WTC11 (cell line): Measurements from ENCODE around the gene KDSR. TPM values are rescaled to one million over a fixed set of nuclear protein-coding genes. Genes with fewer than 3 reads are reported as not detected.
A peak's percentile ranks its signal among the peaks of the same experiment; 100 is the strongest.

ENCODE experiments used
- ATAC-seq: fragments of 200-7000 bp; cut with Tn5 transposase; 2 replicates; pipeline ENCODE4 v1.10.0; 2021; ENCODE audit warnings: mild to moderate bottlenecking, moderate library complexity
- CTCF ChIA-PET: fragments of 300-600 bp; sonication (Branson Sonifier 250); formaldehyde crosslinking; loops from one replicate; lab custom pipeline; 2021; ENCODE audit warnings: antibody characterized with exemption; lab: Charles Lee
- POLR2A ChIA-PET: fragments of 350-600 bp; sonication (Branson Sonifier 250); formaldehyde crosslinking; loops from one replicate; lab custom pipeline; 2021; ENCODE audit warnings: antibody characterized with exemption; lab: Charles Lee
- DNase-seq: peaks from one replicate; pipeline ENCODE4 v3.0.0; 2021; ENCODE audit warnings: low spot score
- H3K27ac Mint-ChIP-seq: 2 replicates; pipeline ENCODE4 v1.8.0; 2021; ENCODE audit warnings: mixed read lengths
- H3K27me3 Mint-ChIP-seq: 2 replicates; pipeline ENCODE4 v1.8.0; 2021; ENCODE audit warnings: low read depth, mild to moderate bottlenecking, moderate library complexity, mixed read lengths
- H3K36me3 Mint-ChIP-seq: 2 replicates; pipeline ENCODE4 v1.8.0; 2021; ENCODE audit warnings: mixed read lengths
- H3K4me1 Mint-ChIP-seq: 2 replicates; pipeline ENCODE4 v1.8.0; 2022; ENCODE audit warnings: mixed read lengths
- H3K4me3 Mint-ChIP-seq: 2 replicates; pipeline ENCODE4 v1.8.0; 2021; ENCODE audit warnings: mild to moderate bottlenecking, moderate library complexity, mixed read lengths
- H3K9me3 Mint-ChIP-seq: 2 replicates; pipeline ENCODE4 v1.8.0; 2021; ENCODE audit warnings: mixed read lengths
- AFF4 ChIP-seq: sonication (generic); formaldehyde crosslinking; IDR thresholded peaks from 2 replicates; pipeline ENCODE4 v1.8.1; 2023; ENCODE audit warnings: mild to moderate bottlenecking, missing genetic modification reagents, borderline replicate concordance
- ATF1 ChIP-seq: sonication (generic); formaldehyde crosslinking; IDR thresholded peaks from 2 replicates; pipeline ENCODE4 v1.8.1; 2023; ENCODE audit warnings: mild to moderate bottlenecking, moderate library complexity, missing genetic modification reagents
- ATF6 ChIP-seq: sonication (generic); formaldehyde crosslinking; IDR thresholded peaks from 2 replicates; pipeline ENCODE4 v1.8.1; 2023; ENCODE audit warnings: mild to moderate bottlenecking, missing genetic modification reagents
- CDX4 ChIP-seq: fragments of 250-450 bp; sonication (Bioruptor Pico); IDR thresholded peaks from 2 replicates; pipeline ENCODE4 v1.9.0; 2021; ENCODE audit warnings: moderate library complexity, mild to moderate bottlenecking, inconsistent platforms, borderline replicate concordance
- E2F1 ChIP-seq: sonication (generic); formaldehyde crosslinking; IDR thresholded peaks from 2 replicates; pipeline ENCODE4 v1.8.0; 2022; ENCODE audit warnings: mild to moderate bottlenecking, missing genetic modification reagents
- ETV6 ChIP-seq: sonication (generic); formaldehyde crosslinking; IDR thresholded peaks from 2 replicates; pipeline ENCODE4 v1.8.1; 2022; ENCODE audit warnings: mild to moderate bottlenecking, missing genetic modification reagents
- FOXK1 ChIP-seq: sonication (generic); formaldehyde crosslinking; IDR thresholded peaks from 2 replicates; pipeline ENCODE4 v1.8.0; 2022; ENCODE audit warnings: mild to moderate bottlenecking, moderate library complexity, missing genetic modification reagents
- JAZF1 ChIP-seq: fragments of 250-450 bp; sonication (Bioruptor Pico); IDR thresholded peaks from 2 replicates; pipeline ENCODE4 v1.9.0; 2021; ENCODE audit warnings: moderate library complexity, mild to moderate bottlenecking, inconsistent platforms
- KAT7 ChIP-seq: sonication (generic); formaldehyde crosslinking; IDR thresholded peaks from 2 replicates; pipeline ENCODE4 v1.8.1; 2023; ENCODE audit warnings: missing genetic modification reagents, mild to moderate bottlenecking, borderline replicate concordance
- NFE2L1 ChIP-seq: sonication (generic); formaldehyde crosslinking; IDR thresholded peaks from 2 replicates; pipeline ENCODE4 v1.8.1; 2023; ENCODE audit warnings: missing genetic modification reagents
- OVOL2 ChIP-seq: fragments of 250-450 bp; sonication (Bioruptor Pico); IDR thresholded peaks from 2 replicates; pipeline ENCODE4 v1.9.0; 2021; ENCODE audit warnings: mild to moderate bottlenecking, borderline replicate concordance
- TCF7 ChIP-seq: sonication (generic); formaldehyde crosslinking; IDR thresholded peaks from 2 replicates; pipeline ENCODE4 v1.8.0; 2022; ENCODE audit warnings: mild to moderate bottlenecking, low read depth, missing genetic modification reagents, moderate library complexity
- TP53 ChIP-seq: sonication (generic); formaldehyde crosslinking; IDR thresholded peaks from 2 replicates; pipeline ENCODE4 v1.8.1; 2023; ENCODE audit warnings: mild to moderate bottlenecking, missing genetic modification reagents
- ZMAT4 ChIP-seq: fragments of 250-450 bp; sonication (Bioruptor Pico); IDR thresholded peaks from 2 replicates; pipeline ENCODE4 v1.9.0; 2021; ENCODE audit warnings: mild to moderate bottlenecking
- ZNF281 ChIP-seq: sonication (generic); formaldehyde crosslinking; IDR thresholded peaks from 2 replicates; pipeline ENCODE4 v1.8.0; 2023; ENCODE audit warnings: mild to moderate bottlenecking, missing genetic modification reagents
- total RNA-seq: library from RNA; stranded (reverse); gene quantifications from 3 replicates; pipeline ENCODE4 v1.2.3, GENCODE V29; 2021
- TF ChIP-seq, protein P1 (sequence below): sonication (generic); formaldehyde crosslinking; conservative IDR thresholded peaks from 2 replicates; pipeline ENCODE4 v1.8.1; 2022; ENCODE audit warnings: mild to moderate bottlenecking, missing genetic modification reagents
- TF ChIP-seq, protein P2 (sequence below): fragments of 250-450 bp; sonication (Bioruptor Pico); IDR thresholded peaks from 2 replicates; pipeline ENCODE4 v2.1.2; 2022; ENCODE audit warnings: mild to moderate bottlenecking, moderate library complexity

The KDSR gene
- total RNA-seq, 1 experiment from 2014 or later: 51.8 TPM

DNA sequence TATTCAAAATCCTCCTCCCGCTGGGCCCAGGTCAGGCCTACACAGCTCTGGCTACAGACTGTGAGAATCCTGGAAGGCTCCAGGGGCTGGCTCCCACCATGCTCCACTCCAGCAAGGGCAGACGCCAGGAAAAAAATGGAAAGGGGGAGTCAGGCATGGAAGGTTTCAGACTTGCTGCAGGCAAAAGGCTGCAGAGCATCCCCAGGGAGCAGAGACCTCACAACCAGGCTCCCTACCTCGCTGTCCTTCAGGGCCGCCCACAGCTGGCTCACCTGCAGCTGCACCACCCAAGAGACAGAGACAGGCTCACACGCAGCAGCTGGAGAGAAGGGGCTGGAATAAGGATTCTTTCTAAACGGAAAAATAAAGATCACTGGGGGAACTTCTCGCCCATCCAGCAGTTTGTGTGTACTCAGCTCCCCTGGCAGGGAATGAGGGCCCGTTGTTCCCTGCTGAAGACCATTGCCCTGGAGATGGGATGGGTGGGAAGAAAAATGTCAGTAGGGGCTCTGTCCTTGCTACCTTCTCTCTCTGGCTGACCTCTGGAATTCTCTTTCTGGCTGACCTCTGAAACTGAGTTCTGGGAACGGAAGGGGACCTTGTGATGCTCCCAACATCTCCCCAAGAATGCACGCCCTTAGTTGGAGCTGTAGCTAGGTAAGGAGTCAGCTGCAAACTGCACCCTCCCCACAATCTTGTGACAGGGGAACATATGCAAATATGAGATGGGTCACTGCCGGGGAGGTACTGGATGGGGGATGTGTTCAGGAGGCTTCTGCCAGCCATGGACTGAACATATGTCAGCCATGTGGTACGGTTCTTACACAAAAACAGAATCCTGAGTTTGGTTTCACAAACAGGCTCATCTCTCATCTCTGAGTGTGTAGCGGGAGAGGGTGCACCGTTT, 81.9 kb downstream of the KDSR start:
- Mint-ChIP-seq H3K4me1 (peaks cover 3% of the 10 kb centered on the region), H3K27ac (no peak overlapping the region), H3K36me3 (no peaks in the 10 kb centered on the region), H3K9me3 (no peaks in the 10 kb centered on the region), H3K4me3 (no peak overlapping the region), H3K27me3 (no peaks in the 10 kb centered on the region)
- TF ChIP-seq, protein P1, sequence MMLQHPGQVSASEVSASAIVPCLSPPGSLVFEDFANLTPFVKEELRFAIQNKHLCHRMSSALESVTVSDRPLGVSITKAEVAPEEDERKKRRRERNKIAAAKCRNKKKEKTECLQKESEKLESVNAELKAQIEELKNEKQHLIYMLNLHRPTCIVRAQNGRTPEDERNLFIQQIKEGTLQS (CRISPR knock-in tag): no peak
- TF ChIP-seq TCF7 (CRISPR knock-in tag) (no peak), TP53 (CRISPR knock-in tag) (no peak), CDX4 (CRISPR knock-in tag) (no peak), AFF4 (CRISPR knock-in tag) (no peak), ATF6 (no peak), E2F1 (CRISPR knock-in tag) (no peak), ATF1 (CRISPR knock-in tag) (no peak), ZMAT4 (CRISPR knock-in tag) (no peak)
- TF ChIP-seq, protein P2, sequence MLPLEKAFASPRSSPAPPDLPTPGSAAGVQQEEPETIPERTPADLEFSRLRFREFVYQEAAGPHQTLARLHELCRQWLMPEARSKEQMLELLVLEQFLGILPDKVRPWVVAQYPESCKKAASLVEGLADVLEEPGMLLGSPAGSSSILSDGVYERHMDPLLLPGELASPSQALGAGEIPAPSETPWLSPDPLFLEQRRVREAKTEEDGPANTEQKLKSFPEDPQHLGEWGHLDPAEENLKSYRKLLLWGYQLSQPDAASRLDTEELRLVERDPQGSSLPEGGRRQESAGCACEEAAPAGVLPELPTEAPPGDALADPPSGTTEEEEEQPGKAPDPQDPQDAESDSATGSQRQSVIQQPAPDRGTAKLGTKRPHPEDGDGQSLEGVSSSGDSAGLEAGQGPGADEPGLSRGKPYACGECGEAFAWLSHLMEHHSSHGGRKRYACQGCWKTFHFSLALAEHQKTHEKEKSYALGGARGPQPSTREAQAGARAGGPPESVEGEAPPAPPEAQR: no peak
- ATAC-seq: peak; percentile 48
- no peak for DNase-seq
- CTCF ChIA-PET: interaction anchor here (0.7 kb wide), 1 partner anchor 698 kb away, joined by 3 read pairs; no protein-coding TSS in a partner anchor
- POLR2A ChIA-PET: no interaction called here

GRCh38 chr18:63284173-63284799, 82.7 kb downstream of the KDSR start:
- no peak overlapping the region for H3K27ac Mint-ChIP-seq
- DNase-seq (no peak), ATAC-seq (no peak)
- no peaks in the 10 kb centered on the region for H3K36me3 Mint-ChIP-seq
- no peaks in the 10 kb centered on the region for H3K4me1 Mint-ChIP-seq
- ChIA-PET POLR2A (no interaction called here), CTCF (interaction anchor here (0.7 to 1.5 kb wide), 2 partner anchors 34 to 697 kb away, joined by 3 read pairs; no protein-coding TSS in a partner anchor)
- H3K9me3 Mint-ChIP-seq: no peaks in the 10 kb centered on the region
- no peaks in the 10 kb centered on the region for H3K27me3 Mint-ChIP-seq
- H3K4me3 Mint-ChIP-seq: no peak overlapping the region
- TF ChIP-seq JAZF1 (CRISPR knock-in tag) (no peak), KAT7 (CRISPR knock-in tag) (no peak), ETV6 (no peak), OVOL2 (CRISPR knock-in tag) (no peak), ZMAT4 (CRISPR knock-in tag) (no peak), NFE2L1 (CRISPR knock-in tag) (no peak), ZNF281 (CRISPR knock-in tag) (no peak), FOXK1 (CRISPR knock-in tag) (no peak)
